Gastroesophageal sphincter (tissue), 4 donors: Measurements from ENCODE around the gene TWIST2. TPM values are rescaled to one million over a fixed set of nuclear protein-coding genes. Genes with fewer than 3 reads are reported as not detected.
A peak's percentile ranks its signal among the peaks of the same experiment; 100 is the strongest.

Source experiments
- ATAC-seq: fragments of 150-250 bp; one replicate; pipeline ENCODE4 v1.9.1; 2016; ENCODE audit warnings: mild to moderate bottlenecking, moderate library complexity
- H3K27ac ChIP-seq, 4 donors: fragments of 200-600 bp; sonication (generic) in 3 of 4; 1 replicate in 3 of 4; 2 replicates in 1 of 4; pipeline ENCODE4 v1.5.1; 2016 to 2019
- H3K27me3 ChIP-seq: fragments of 200-600 bp; sonication (generic); one replicate; pipeline ENCODE4 v1.5.1; 2019
- H3K36me3 ChIP-seq, 2 donors: fragments of 200-600 bp; sonication (generic); one replicate each; pipeline ENCODE4 v1.5.1; 2019; ENCODE audit warnings: control low read depth in 1 of 2
- H3K4me1 ChIP-seq, 3 donors: fragments of 200-600 bp; sonication (generic); 1 replicate in 2 of 3; 2 replicates in 1 of 3; pipeline ENCODE4 v1.5.1; 2016 to 2019; ENCODE audit warnings: control low read depth in 2 of 3
- H3K4me3 ChIP-seq, 2 donors: fragments of 200-600 bp; sonication (generic); one replicate each; pipeline ENCODE4 v1.5.1; 2019; ENCODE audit warnings: mild to moderate bottlenecking in 1 of 2, moderate library complexity in 1 of 2
- H3K9me3 ChIP-seq, 3 donors: fragments of 200-600 bp; sonication (generic); one replicate each; pipeline ENCODE4 v1.5.1; 2017 to 2019; ENCODE audit warnings: control low read depth in 2 of 3
- EP300 ChIP-seq: sonication (generic); formaldehyde crosslinking; IDR thresholded peaks from one replicate; pipeline ENCODE4 v1.6.1; 2017; ENCODE audit warnings: antibody characterized with exemption, mild to moderate bottlenecking
- POLR2A ChIP-seq, 2 donors: fragments of 450-650 bp; IDR thresholded peaks; one replicate each; pipeline ENCODE4 v1.6.1; 2017; ENCODE audit warnings: antibody characterized with exemption in 2 of 2, mild to moderate bottlenecking in 2 of 2, moderate library complexity in 1 of 2
- POLR2AphosphoS5 ChIP-seq: sonication (generic); formaldehyde crosslinking; IDR thresholded peaks from one replicate; pipeline ENCODE4 v1.6.1; 2017; ENCODE audit warnings: antibody characterized with exemption
- WGBS, 2 donors: methylation state at CpG; one replicate each; pipeline ENCODE4 v1.1.5; 2018; ENCODE audit warnings: low coverage in 1 of 2; 5-methylcytosine and 5-hydroxymethylcytosine counted together
- total RNA-seq, 4 donors: library from RNA; depleted of rRNA; stranded (reverse); fragments of >200 nt; gene quantifications; one replicate each; pipeline ENCODE4 v1.1.0, GENCODE V29; 2016
- TF ChIP-seq, protein P1 (sequence below), 4 experiments: fragments of 200-600 bp in 2 of 4; fragments of 450-650 bp in 2 of 4; sonication (generic) in 1 of 4; IDR thresholded peaks; one replicate each; pipeline ENCODE4 v1.5.1; 2017 to 2019; ENCODE audit warnings: antibody characterized with exemption in 4 of 4, mild to moderate bottlenecking in 2 of 4, moderate library complexity in 2 of 4

TWIST2 gene
- total RNA-seq, 4 donors from 2014 or later = 17.7 to 69.6 (median 45.2) TPM

DNA sequence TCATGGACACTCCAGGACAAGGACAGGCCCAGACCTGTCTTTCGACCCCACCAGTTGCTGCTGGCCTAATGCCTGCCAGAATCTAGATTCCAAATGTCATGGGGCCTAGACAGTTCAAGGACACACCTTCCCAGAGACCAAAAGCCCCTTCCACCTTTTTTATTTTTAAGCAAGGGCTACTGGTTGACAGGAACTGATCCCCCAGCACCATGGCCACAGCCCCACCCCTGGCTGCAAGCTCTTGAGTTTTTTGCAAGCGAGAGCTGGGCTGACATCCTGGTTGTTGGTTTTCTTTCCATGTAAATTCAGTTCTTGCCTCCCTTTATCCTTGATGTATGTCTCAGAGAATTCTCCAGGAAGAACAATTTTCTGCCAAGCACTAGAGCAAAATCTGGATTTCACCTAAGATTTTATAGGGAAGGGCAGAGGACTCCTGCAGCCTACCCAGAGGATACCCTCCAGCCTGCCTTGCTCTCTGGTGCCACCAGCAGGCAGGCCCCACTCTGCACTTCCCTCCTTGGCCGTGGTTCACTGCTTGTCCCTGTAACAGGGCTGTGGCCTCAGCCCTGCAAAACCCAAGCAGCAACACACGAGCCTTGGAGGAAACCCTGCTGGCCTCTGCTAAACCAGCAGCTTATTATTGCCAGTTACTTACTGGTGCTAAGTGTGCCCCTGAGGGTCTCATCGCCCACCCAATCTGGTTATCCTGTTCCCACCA lies 97.7 kb downstream of the TWIST2 start:
- peaks cover 5% of the 10 kb centered on the region for H3K27me3 ChIP-seq

DNA sequence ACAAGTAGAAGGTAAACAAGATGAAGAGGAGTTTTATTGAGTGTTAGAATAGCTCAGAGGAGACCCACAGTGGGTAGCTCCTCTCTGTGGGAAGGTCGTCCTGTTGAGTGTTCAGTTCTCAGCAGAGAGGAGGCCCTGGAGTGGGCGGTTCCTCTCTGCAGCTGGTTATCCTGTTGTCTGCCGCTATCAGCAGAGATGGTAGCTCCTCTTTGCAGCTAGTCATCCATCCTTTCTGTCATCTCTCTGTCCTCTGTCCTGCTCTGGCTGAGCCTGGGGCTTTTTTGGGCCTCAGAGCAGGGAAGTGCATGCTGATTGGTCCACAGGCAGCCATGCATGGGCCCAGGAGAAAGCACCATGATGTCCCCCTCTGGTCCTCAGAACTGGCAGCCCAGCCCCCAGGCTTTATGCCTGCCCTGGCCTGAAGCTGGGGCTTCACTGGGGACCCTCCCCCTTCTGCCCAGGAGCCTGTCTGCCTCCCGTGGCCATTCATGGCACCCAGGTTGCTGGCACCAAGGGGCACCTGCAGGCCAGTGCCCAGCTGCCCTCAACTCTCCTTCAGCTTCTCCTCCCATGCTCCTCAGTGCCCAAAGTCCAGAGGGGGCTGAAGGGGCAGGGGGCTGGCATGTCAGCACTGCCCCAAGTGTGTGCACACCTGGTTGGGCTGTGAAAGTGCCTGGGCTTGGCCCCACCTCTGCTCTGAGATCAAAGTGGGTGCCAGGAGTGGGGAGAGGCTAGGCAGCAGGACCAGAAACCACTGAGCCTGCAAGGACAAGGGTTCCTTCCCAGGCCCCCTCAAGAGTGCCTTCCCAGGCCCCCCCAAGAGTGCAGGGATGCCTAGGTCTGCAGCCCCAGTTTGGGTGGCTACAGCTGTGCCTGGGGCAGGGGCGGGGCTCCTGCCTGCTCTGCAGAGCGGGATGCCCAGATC lies 98.7 kb downstream of the TWIST2 start:
- Histone ChIP-seq H3K9me3 (no peaks in the 10 kb centered on the region), H3K27ac (no peak overlapping the region), H3K27me3 (peaks cover 5% of the 10 kb centered on the region), H3K4me1 (peaks cover 0 to 11% (median 0%) of the 10 kb centered on the region in 3 donors), H3K4me3 (no peak overlapping the region), H3K36me3 (no peaks in the 10 kb centered on the region)
- TF ChIP-seq, protein P1, sequence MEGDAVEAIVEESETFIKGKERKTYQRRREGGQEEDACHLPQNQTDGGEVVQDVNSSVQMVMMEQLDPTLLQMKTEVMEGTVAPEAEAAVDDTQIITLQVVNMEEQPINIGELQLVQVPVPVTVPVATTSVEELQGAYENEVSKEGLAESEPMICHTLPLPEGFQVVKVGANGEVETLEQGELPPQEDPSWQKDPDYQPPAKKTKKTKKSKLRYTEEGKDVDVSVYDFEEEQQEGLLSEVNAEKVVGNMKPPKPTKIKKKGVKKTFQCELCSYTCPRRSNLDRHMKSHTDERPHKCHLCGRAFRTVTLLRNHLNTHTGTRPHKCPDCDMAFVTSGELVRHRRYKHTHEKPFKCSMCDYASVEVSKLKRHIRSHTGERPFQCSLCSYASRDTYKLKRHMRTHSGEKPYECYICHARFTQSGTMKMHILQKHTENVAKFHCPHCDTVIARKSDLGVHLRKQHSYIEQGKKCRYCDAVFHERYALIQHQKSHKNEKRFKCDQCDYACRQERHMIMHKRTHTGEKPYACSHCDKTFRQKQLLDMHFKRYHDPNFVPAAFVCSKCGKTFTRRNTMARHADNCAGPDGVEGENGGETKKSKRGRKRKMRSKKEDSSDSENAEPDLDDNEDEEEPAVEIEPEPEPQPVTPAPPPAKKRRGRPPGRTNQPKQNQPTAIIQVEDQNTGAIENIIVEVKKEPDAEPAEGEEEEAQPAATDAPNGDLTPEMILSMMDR (IDR thresholded peaks at IDR 0.05) = no peak
- TF ChIP-seq POLR2A (IDR thresholded peaks at IDR 0.05) = no peak
- no peak for TF ChIP-seq EP300
- TF ChIP-seq POLR2AphosphoS5 = no peak
- 93 to 100% methylated on average over 3 of the region's 6 CpGs for WGBS, 2 donors
- no peak for ATAC-seq

More for the DNA sequence above, 97.7 kb downstream of the TWIST2 start:
- Histone ChIP-seq H3K4me3 (no peak overlapping the region), H3K4me1 (peaks cover 0 to 11% (median 0%) of the 10 kb centered on the region in 3 donors), H3K36me3 (no peaks in the 10 kb centered on the region), H3K9me3 (no peaks in the 10 kb centered on the region), H3K27ac (no peak overlapping the region)
- 27 to 29% methylated on average over 2 to 3 of the region's 5 CpGs for WGBS, 2 donors
- no peak for TF ChIP-seq POLR2AphosphoS5
- TF ChIP-seq, protein P1 (IDR thresholded peaks at IDR 0.05) = peak in 3 of 4 experiments; percentile 71 to 88 (median 83)
- peak; percentile 82 for ATAC-seq

DNA sequence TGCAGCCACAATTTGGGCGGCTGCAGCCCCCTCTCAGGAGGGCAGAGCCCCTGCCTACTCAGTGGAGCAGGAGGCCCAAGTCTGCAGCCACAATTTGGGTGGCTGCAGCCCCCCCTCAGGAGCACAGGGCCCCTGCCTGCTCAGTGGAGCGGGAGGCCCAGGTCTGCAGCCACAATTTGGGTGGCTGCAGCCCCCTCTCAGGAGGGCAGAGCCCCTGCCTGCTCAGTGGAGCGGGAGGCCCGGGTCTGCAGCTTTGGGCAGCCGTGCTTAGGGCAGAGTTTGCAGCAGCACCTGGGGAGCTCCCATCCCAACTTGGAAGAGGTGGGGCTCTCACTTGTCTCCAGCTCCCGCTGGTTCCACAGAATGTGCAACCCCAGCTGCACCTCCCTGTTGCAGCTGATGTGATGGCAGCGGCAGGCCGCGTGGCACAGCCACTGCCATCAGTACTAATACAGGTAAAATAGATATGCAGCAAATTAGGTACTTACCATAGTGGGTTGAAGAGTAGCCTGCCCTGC lies 99.4 kb downstream of the TWIST2 start:
- peaks cover 0 to 11% (median 0%) of the 10 kb centered on the region in 3 donors for H3K4me1 ChIP-seq
- peaks cover 5% of the 10 kb centered on the region for H3K27me3 ChIP-seq
- no peak overlapping the region for H3K4me3 ChIP-seq
- WGBS, 2 donors = no CpG with 5 or more reads among the region's 9 CpGs
- ATAC-seq = no peak
- no peaks in the 10 kb centered on the region for H3K36me3 ChIP-seq
- no peaks in the 10 kb centered on the region for H3K9me3 ChIP-seq
- TF ChIP-seq EP300 = no peak
- TF ChIP-seq POLR2A (IDR thresholded peaks at IDR 0.05) = no peak
- TF ChIP-seq, protein P1 (IDR thresholded peaks at IDR 0.05) = no peak
- TF ChIP-seq POLR2AphosphoS5 = no peak
- H3K27ac ChIP-seq = no peak overlapping the region

- peaks cover 5% of the 10 kb centered on the region for H3K27me3 ChIP-seq
- peak; percentile 72 for ATAC-seq
- peaks cover 0 to 11% (median 0%) of the 10 kb centered on the region in 3 donors for H3K4me1 ChIP-seq
- 46 to 67% methylated on average over 7 of the region's 10 CpGs for WGBS, 2 donors
- no peaks in the 10 kb centered on the region for H3K9me3 ChIP-seq
- H3K27ac ChIP-seq = peak overlapping the region in 1 of 4 donors; percentile 49
- H3K4me3 ChIP-seq = no peak overlapping the region
- no peak for TF ChIP-seq POLR2A (IDR thresholded peaks at IDR 0.05)
- no peak for TF ChIP-seq EP300
- no peak for TF ChIP-seq POLR2AphosphoS5
- TF ChIP-seq, protein P1 (IDR thresholded peaks at IDR 0.05) = no peak
- no peaks in the 10 kb centered on the region for H3K36me3 ChIP-seq
Observed at GRCh38 chr2:238947920-238948710, 100.2 kb downstream of the TWIST2 start.
